DMS53 treated with DMSO at 0.1 percent for 48 hours (cell line): ENCODE measurements around the gene AGBL4.

Experiments
- DNase-seq: peaks from one replicate; lab custom pipeline; 2025; ENCODE audit not compliant: unreplicated experiment; lab: John Stamatoyannopoulos, UW

The AGBL4 gene

DNA sequence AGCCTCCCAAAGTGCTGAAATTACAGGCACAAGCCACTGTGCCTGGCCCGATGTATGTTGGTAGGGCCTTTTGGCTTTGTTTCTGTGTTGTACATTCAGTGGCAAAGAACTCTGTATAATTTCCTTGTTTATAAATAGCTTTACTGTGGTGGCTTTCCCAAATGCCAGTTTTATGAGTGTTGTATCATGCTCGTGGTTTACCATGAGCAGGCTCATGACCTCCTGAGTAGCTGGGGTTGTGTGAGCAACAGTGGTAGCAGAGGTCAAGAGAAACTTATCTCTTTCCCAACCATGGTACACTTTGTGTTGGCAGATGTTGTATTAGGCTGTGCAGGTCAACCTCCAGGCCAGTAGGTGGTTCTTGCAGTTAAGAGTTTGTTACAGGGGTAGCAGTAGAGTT is 826.7 kb downstream of the AGBL4 start:
- no peak for DNase-seq

DNA sequence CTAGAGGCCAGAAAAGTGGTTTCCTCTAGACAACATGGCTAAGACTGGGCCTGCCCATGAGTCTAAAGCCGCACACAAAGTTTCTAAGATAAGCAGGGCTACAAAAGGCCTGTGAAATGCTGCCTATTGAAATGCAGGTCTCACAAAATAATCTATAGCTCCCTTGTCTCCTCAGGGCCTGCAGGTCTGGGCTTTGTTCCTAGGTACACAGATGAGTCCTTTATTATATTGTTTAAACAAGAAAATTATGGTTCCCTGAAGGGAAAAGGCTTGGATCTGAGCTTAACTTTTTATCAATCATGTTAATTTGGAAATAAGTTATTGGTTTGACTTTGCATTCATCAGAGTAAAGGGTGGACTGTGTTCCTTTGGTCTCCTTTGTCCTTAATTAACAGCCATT is 833.6 kb downstream of the AGBL4 start:
- DNase-seq: no peak

DNA sequence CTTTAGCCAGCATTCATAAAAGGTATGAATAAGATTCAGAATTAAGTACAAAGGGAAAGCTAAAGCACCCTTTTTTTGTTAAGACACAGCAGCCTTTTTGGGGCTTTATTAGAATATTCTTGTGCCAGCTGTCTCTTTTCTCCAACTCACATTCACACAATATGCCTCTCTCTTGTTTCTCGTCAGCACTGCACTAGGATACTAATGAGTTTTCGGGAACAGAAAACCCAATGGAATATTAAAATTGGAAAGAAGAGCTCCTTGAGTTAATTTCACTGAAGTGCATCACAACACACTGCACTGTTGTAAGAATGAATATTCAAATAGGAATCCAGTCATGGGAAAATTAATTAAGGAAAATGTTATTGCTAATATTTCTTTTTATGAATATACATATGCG is 836.7 kb downstream of the AGBL4 start:
- DNase-seq: no peak

DNA sequence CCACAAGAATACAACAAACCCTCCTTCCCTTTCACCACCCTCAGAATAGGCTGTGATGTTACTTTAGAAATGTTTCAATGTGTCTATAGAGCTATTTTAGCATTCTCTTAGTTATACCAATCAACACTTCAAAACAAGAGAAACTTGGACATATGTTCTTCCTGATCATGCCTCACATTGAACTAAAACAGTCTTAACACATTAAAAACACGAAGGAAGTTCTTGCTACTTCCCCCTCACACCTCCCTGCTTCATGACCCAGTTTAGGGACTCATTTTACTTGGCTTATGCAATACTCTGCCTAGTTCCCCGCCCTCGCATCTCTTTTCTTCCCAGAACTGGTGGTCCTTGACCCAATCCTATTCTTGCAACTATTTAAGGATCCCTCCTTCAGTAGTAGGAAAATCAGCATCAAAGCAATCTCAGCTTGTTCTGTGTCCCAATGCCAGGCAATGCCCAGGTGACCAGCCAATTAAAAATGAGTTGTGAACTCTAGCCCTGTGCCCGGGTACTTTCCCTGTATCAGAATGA is 838.2 kb downstream of the AGBL4 start:
- DNase-seq: no peak

DNA sequence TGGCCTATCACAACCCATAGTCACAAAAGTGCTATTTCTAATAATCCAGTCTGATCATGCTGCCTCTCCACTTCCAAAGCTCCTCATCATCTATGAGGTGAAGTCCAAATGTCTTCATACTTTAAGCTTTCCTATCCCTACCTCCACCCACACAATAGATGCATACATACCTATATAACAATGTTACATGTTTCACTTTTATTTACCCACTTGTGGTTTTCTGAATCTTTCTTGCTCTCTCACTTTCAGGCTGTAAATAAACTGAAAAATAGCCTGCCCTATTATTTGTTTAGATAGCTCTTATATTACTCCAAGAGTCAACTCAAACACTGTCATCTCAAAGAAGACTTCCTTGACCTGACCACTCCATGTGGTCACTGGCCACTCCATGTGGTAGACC is 840.3 kb downstream of the AGBL4 start:
- no peak for DNase-seq

DNA sequence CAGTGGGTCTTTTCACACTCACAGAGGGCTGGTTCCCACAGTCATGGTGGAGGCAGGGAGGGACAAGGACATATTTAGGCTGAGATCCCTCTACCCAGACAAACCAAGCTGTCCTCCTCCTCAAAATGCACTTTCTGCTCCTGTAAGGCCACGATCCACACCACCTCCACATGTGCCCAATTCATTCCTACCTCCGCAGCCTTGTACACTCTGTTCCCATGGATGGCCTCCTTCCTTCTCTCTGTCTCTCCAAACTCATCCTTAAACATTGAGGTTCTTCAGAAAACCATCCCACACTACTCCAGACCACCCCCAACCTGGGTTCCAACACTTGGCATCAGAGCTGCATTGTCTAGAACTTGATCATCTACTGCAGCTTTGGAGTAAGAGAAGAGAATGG is 842.7 kb downstream of the AGBL4 start:
- no peak for DNase-seq

DNA sequence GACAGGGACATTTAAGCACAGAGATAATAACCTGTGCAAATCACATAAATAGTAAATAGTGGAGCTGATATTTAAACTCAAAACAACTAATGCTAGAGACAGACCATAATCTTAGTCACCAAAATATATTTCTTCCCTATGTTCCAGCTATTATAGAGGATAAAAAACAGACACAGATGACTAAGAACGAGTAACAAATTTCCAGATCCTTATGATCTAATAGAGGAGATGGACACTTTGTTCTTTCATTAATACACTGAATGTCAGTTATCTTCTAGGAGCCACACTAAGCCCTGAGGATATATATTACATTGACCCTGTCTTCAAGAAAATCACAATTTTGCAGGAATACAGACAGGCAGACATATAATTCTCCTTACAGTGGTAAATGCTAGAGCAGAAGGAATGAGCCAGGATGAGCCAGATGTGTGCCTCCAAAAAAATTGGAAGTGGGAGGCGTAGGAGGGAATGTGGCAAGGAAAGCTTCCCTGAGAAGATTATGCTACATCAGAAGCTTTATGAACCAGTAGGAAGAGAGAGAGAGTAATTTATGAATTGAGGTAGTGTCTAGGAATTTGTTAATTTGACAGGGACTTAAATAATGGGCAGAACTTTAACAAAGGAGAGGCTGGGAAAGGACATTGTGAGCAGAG is 851.7 kb downstream of the AGBL4 start:
- no peak for DNase-seq

DNA sequence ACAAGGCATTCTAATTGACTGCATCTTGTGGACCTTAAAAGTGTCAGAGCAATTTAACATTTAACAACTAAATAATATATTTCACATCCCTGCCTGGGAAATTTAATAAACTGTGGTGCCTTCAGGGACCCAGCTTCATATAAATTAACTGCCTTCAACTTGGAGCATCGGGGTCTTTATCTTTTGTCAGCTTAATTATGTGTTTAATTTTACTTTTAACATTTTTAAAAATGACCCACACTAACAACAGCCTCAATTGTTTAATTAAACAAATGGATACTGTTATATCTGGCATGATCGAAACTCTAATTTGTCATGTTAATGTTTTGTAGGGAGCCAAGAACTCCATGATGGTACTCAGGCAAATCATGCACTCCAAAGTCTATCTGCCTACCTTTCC is 857.7 kb downstream of the AGBL4 start:
- no peak for DNase-seq

DNA sequence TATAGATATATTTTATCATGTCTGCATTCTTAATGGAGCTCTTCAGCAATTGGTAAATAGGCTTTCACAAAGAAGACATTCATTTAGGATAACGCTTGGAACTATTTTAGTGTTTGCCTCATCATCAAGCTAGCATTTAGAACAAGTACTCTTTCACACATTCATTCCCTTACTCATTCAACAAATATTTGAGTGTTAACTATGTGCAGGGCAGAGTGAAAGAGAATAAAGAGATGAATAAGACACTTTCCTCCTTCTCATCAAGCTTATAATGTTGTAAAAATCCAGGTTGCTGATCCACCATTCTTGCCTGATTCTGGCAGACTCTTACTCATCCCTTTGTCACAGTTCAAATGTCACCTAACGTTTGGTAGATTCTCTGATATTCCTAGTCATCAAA is 860.7 kb downstream of the AGBL4 start:
- peak; percentile 29 for DNase-seq

DNA sequence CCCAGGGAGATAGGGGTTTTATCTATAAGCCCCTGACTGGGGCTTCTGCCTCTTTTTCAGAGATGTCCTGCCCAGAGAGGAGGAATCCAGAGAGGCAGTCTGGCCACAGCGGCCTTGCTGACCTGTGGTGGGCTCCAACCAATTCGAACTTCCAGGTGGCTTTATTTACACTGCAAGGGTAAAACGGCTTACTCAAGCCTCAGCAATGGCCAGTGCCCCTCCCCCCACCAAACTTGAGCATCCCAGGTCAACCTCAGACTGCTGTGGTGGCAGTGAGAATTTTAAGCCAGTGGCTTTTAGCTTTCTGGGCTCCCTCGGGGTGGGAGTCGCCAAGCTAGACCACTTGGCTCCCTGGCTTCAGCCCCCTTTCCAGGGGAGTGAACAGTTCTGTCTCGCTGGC is 863.1 kb downstream of the AGBL4 start:
- DNase-seq: no peak

DNA sequence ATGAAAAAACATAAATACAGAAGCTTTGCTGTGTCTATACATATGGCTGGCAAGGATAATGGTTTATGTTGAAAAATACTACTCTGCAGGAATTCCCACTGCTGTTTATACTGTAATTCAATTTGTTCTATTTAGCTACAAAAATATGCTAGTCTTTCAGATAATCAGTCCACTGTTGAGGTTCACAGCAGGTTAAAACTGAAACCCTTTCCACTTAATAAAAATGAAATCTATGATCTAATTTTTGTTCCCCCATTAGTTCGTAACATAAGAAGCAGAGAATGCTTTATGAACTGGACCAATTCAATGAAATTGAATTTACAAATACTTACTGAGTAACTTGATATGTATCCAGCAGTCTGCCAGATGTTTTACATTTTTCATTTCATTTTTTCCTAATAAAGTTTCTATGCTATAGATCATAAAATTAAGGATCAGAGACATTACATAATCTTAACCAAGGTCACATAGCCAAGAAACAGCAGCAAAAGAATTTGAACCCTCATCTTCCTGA is 887.0 kb downstream of the AGBL4 start:
- DNase-seq: no peak

DNA sequence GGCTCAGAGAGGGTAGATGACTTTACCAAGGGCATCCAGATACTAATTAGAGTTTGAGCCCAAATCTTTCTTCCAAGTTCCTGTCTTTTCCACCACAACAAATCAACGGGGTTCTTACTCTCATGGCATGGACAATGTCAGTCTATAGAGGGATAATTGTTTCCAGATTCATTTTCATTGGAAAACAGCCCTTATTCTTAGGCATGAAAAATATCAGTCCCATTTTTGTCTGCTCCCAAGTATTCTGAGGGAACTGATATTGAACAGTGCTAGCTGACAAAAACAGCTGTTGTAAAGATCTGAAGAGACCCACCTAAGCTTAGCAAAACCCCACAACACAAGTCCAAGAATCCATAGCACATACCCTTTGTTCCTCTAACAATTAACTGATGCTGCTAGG is 898.0 kb downstream of the AGBL4 start:
- no peak for DNase-seq

DNA sequence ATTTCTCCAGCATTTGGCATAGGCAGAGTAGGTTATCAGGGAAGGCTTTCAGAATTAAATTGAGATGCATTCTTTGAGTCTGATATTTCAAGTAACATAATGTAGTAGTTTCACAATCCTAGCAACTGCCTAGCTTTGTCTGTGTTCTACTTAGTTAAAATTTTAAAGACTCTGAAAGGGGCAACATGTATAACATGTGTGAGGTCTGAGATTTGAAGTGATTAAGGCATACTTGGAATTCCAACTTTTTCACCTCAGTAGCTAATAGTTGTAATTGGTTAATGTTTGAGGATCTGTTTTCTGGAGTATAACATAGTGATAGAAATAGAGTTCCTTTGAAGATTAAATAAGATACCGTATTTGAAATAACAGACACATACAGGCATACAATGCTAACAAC is 911.8 kb downstream of the AGBL4 start:
- no peak for DNase-seq

DNA sequence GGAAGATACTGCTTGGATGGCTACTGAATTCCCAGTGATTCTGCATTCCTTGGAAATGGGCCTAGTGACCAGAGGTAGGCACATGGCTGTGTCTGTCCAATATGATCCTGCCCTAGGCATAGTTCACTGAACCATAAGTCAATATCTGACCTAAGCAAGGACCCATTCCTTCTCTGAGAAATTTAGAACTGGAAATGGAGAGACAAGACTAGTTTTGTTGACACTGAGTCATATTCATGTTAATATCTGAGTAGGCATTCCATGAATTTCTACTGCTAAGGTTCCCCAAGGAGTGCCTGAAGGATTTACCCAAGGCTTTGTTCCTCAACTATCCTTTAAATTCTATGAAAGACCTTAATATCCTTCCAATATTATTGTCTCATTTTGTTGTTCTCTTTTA is 917.3 kb downstream of the AGBL4 start:
- DNase-seq: no peak

DNA sequence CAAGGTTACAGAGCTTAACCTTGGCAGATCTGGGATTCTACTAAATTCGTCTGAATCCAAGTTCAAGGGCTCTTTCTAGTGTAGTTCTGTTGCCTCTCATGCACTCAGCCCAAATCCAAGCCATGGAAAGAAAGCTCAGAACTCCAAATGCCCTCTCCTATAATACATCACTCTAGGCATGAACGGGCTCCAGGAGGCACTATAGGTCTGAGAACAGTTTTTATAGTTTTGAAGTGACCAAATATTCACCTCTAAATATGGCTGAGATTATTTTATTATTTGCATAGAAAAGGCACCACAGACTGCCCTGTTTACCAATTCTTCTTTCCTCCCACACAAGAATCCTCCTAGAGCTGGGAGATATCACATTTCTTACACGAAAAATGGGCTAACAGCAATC is 919.2 kb downstream of the AGBL4 start:
- DNase-seq: no peak

DNA sequence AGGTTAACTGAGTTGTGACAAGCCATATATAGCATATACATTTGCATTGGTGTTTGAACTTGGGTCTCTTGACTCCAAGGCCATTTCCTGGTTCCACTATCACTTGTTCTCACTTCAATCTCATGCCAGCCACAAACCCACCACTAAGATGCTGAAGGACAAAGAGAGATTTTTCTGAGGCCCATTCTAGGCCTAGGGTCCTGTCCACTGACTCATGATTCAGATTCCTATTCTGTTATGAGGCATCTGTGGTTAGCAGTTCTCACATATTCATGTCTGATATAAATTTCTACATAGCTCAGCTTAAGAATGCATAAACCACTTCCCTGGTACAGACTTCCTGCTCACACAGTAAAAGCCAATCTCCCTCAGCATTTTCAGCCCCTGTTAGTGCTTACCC is 921.0 kb downstream of the AGBL4 start:
- no peak for DNase-seq

DNA sequence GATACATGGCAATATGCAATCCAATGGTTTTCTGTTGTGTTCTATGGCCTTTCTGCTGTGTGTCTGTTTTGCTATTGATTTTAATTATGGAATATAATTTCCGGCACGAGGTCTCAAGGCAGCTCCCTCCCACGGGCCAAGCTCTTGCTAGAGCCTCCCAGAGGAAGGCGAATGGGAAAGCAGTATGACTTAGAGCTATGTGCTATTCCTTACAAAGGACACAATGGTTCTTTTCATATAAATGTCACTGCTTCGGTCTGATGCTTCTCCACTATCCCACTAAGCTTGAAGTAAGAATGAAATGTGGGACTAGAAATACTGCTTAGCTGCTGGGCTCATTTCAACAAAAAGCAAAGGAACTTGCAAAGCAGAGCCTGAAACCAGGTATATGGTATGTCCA is 924.9 kb downstream of the AGBL4 start:
- no peak for DNase-seq

DNA sequence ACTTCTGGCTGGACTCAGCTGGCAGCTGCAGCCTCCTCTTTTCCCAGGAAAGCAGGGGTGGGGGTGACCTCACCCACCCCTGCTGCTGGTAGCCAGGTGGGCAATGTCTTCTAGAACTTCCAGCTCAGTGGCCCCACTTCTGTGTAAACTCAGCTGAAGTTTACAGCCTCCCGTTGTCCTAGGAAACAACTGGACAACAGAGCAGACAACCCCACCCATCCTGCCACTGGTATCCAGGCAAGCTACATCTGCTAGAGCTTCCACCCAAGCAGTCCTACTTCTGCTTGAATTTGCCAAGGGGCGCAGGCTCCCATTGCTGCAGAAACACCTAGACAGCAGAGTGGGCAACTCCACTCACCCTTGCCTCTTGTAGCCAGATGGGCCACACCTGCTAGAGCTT is 937.4 kb downstream of the AGBL4 start:
- DNase-seq: no peak

DNA sequence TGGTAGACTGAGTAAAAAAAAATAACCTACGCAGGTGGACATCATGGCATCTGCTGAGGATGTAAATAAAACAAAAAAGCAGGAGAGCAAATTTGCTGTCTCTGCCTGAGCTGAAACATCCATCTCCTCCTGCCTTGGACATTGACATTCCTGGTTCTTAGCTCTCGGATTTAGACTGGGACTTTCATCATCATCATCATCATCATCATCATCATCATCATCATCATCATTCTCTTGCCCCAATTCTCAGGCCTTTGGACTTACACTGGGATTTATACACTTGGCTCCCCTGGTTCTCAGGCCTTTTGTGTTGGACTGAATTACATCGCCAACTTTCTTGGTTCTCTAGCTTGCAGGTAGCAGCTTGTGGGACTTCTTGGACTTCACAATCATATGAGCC is 938.7 kb downstream of the AGBL4 start:
- no peak for DNase-seq

DNA sequence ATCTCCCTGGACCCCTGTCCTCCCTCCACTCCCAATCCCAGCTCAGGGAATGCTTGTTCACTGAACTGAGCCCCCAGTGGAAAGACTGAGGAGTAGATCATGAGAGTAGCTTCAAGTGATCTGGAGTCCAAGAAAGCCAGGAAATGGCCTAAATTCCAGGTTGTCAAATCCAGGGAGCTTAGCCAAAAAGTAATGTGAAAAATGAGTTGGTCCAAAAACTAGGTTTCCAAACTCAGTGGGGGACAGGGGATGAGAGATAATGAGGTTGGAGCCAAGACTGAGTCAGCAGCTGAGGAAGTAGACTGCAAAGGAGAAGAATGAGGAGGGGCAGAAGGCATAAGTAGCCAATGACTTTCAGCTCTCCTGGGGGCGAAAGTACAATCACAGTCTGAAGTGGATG is 963.0 kb downstream of the AGBL4 start:
- DNase-seq: no peak

DNA sequence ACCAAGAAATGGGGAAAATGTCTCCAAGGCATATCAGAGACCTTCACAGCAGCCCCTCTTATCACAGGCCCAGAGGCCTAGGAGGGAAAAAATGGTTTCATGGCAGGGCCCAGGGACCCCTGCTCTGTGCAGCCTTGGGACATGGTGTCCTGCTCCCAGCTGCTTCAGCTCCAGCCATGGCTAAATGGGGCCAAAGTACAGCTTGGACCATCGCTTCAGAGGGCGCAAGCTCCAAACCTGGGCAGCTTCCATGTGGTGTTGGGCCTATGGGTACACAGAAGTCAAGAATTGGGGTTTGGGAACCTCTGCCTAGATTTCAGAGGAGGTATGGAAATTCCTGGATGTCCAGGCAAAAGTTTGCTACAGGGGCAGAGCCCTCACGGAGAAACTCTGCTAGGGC is 964.7 kb downstream of the AGBL4 start:
- no peak for DNase-seq

DNA sequence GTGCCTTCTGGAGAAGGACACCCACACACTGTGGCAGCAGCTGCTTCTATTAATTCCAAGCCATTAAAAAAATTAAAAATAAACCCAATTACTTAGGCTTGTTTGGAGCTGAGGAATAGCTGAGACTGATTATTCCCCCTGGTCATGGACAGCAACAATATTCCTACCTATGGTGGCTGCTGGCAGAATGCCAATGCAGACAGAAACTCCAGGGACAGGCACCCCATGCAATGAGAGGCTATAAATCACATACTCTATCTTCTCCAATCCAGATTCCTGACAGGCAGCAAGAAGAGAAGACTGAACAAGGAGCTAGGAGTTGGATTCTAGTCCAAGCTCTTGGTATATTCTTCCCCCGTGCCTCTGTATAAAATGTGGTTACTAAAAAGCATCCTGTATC is 971.7 kb downstream of the AGBL4 start:
- no peak for DNase-seq

DNA sequence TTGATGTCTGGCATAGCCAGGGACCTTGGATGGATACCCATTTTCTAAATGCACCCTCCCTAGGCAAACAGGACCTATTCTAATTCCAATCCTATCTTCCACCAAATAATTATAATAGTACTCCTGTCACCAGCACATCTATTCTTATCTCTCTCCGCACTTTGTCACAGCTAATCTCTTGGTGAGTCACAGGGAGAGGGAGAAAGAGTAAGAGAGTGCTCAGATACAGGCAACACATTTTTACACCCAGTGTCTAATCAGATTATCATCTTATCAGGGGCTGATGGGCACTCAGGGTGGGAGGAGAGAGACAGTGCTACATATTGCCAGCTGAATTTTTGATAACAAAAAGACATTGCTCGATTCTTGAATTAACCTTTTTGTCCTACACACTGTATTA is 972.1 kb downstream of the AGBL4 start:
- no peak for DNase-seq
